TTC549 (cell line): ENCODE measurements around the gene ANKRD13B.
"Not testable (repeated sequence)": the region's sequence is repeated elsewhere in the genome, so short reads cannot be mapped to it uniquely, and the experiment has no call there.

ENCODE experiments used
- FAIRE-seq: peaks from 2 replicates; lab custom pipeline; 2012; peaks lifted over from hg19 to GRCh38; lab: Jason Lieb, UNC

Gene ANKRD13B

GRCh38 chr17:29650396-29650795 lies 57.5 kb downstream of the ANKRD13B start:
- FAIRE-seq = no peak

DNA sequence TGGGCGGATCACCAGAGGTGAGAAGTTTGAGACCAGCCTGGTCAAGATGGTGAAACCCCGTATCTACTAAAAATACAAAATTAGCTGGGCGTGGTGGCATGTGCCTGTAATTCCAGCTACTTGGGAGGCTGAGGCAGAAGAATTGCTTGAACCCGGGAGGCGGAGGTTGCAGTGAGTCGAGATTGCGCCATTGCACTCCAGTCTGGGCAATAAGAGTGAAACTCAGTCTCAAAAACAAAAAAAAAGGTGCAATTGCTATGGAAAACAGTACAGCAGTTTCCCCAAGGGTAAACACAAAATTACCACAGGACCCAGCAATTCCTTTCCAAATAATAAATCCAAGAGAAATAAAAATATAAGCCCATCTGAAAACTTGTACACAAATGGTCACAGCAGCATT lies 59.0 kb downstream of the ANKRD13B start:
- FAIRE-seq = not testable (repeated sequence)

- no peak for FAIRE-seq
Observed at GRCh38 chr17:29652976-29653375, 60.0 kb downstream of the ANKRD13B start.

GRCh38 chr17:29653995-29654714 lies 61.2 kb downstream of the ANKRD13B start:
- no peak for FAIRE-seq

GRCh38 chr17:29655323-29655722 lies 62.4 kb downstream of the ANKRD13B start:
- no peak for FAIRE-seq

DNA sequence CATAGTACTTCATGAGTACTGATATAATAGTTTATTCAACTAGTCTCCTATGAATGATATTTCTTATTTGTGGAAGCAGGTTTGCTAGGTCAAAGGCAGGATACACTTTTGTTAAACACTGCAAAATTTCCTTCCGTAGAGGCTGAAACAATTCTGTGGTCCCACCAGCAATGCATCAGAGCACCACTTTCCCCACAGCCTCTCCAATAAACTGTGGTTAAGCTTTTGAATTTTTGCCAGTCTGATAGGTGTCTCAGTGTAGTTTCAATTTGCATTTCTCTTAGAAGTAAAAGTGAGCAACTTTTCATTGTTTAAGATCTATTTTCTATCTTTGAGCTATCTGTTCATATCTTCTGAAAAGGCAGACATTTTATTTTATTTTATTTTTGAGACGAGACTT lies 66.2 kb downstream of the ANKRD13B start:
- FAIRE-seq = no peak

DNA sequence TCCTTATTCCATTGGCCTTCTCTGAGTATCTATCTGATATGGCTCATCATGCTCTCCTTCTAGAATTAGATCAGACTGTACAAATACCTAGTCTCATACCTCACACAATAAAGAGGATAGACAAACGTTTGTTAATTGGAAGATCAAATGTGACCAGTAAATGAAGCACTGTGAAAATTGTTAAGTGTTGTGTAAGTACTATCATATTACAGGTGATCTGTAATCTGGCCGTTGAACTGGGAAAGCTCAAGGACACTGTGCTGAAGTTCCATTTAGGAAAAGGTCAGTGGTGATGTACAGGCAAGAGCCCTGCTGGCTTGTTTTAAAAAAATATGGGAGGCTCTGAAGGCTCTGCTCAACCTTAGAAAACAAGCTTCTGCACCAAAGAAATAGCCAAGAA lies 68.3 kb downstream of the ANKRD13B start:
- FAIRE-seq = no peak

GRCh38 chr17:29663155-29663554 lies 70.2 kb downstream of the ANKRD13B start:
- no peak for FAIRE-seq
